ENCODE measurements around the gene CCDC102A. TPM values are rescaled to one million over a fixed set of nuclear protein-coding genes. Genes with fewer than 3 reads are reported as not detected.

CCDC102A gene
- polyA plus RNA-seq, 1 donor from 2014 or later, result 15.1 TPM

DNA sequence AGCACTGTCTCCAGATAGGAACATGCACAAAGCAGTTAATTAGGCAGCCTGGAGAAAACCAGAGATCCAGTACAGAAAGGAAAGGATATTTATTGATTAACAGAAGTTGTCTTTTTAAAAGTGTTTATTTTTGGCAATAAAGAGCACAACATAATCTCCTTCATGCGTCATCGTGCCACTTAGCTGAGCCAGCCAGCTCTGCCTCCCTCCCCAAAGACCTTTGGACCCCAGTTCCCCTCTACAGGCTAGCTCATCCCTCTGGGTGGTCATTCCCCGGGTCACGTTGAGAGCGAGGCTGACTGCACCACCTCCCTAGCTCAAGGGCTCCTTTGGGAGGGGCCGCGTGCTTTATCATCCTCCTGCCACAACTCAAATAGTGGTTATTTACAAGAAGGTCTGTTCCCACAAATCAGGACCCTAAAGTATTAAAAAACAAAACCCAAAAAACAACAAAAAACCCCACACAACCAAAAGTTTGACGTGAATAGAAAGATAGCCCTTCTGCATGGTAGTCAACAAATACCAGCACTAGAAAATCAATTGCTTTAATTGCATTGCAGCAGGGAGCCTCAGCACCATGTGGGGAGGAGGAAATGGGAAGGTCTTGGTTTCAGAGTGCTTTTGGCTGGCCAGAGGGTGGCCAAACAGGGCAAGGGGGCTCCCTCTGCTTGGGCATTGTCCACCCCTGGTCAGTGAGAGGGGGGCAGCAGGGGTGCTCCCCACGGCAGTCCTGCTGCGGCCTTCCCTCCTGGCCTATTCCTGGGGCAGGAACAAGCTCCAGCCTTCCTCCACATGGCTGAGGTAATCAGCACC lies 64.3 kb downstream of the CCDC102A start:
- Mint-ChIP-seq H3K4me1 (peaks cover 2 to 12% (median 3%) of the 10 kb centered on the region in 3 donors), H3K27ac (no peak overlapping the region), H3K9me3 (no peaks in the 10 kb centered on the region), H3K27me3 (no peaks in the 10 kb centered on the region), H3K36me3 (no peaks in the 10 kb centered on the region), H3K4me3 (no peak overlapping the region)

DNA sequence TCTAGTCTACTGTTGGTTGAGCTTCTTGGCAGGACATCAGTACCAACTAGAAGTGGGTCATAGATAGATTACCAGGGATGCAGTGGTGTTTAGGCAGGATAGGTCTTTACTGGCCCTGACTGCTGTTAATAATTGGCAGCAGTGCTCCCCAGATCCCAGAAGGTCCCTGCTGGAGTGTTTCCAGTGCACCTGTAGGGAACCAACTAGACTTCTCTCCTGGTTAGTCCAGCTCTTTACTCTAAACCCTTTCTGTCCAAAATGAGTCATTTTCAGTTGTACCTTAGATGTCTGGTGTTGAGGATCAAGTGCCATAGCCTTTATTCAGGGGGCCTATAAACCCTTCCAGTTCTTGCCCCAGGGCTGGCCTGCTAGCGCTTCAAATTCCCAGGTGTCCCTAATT lies 65.2 kb downstream of the CCDC102A start:
- Mint-ChIP-seq H3K4me3 (no peak overlapping the region), H3K4me1 (peaks cover 2 to 9% (median 2%) of the 10 kb centered on the region in 3 donors), H3K9me3 (no peaks in the 10 kb centered on the region), H3K27ac (no peak overlapping the region), H3K36me3 (peaks cover under 1% of the 10 kb centered on the region), H3K27me3 (no peaks in the 10 kb centered on the region)

DNA sequence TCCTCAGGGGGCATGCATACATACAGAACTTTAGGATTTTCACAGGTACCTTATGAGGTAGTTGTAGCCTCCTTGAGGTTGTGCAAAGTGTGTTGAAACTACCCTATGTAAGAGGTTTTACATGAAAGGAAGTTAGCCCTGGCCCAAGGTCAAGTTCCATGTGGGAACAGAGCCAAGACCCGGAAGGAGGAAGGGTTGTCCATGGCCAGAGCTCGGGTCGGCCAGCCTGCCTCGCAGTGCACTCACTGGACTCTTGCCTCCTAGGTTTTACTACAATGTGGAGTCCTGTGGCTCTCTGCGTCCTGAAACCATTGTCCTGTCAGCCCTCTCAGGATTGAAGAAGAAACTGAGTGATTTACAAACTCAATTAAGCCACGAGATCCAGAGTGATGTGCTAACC lies 65.7 kb downstream of the CCDC102A start:
- Mint-ChIP-seq H3K9me3 (no peaks in the 10 kb centered on the region), H3K27ac (no peak overlapping the region), H3K4me3 (no peak overlapping the region), H3K36me3 (peaks cover 2% of the 10 kb centered on the region), H3K27me3 (no peaks in the 10 kb centered on the region), H3K4me1 (peaks cover 0 to 6% (median 2%) of the 10 kb centered on the region in 3 donors)

DNA sequence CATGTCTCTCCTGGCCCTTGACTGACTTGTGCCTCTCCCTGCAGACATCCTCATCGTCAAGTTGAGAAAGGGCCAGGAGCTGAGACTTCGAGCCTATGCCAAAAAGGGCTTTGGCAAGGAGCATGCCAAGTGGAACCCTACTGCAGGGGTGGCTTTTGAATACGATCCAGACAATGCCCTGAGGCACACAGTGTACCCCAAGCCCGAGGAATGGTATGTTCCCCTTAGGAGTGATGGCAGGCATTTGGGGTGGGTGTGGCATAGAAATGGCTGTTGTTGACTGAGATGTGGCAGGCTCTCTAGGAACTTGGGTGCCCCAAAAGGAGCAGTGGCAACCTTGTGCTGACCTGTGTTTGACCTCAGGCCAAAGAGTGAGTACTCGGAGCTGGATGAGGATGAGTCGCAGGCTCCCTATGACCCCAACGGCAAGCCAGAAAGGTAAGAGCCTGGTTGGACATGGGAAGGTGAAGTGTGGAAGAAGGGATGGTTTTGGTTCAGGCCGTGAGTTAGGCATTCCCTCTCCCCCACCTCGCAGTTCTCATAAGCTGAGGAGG lies 66.4 kb downstream of the CCDC102A start:
- Mint-ChIP-seq H3K9me3 (no peaks in the 10 kb centered on the region), H3K27me3 (no peaks in the 10 kb centered on the region), H3K36me3 (peaks cover 2% of the 10 kb centered on the region), H3K4me1 (peaks cover 0 to 10% (median 4%) of the 10 kb centered on the region in 3 donors), H3K4me3 (no peak overlapping the region), H3K27ac (no peak overlapping the region)

DNA sequence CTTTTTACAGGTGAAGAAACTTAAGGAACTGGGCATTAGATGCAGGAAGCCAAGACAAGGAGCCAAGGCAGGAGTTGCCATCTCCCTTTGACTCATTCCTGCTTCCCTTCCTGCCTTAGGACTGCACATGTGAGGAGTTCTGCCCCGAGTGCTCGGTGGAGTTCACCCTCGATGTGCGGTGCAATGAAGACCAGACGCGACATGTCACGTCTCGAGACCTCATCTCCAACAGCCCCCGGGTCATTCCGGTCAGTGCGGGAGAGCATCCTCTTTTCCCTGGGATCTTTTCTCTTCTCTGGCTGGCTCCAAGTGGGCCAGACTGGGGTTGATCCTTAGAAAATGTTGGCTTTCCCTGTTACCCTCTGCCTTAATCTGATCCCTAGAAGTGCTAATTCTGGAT lies 67.3 kb downstream of the CCDC102A start:
- no peak overlapping the region for H3K27ac Mint-ChIP-seq
- H3K4me3 Mint-ChIP-seq, result no peak overlapping the region
- peaks cover 2 to 11% (median 9%) of the 10 kb centered on the region in 3 donors for H3K4me1 Mint-ChIP-seq
- H3K9me3 Mint-ChIP-seq, result no peaks in the 10 kb centered on the region
- H3K27me3 Mint-ChIP-seq, result no peaks in the 10 kb centered on the region
- peaks cover 3% of the 10 kb centered on the region for H3K36me3 Mint-ChIP-seq

DNA sequence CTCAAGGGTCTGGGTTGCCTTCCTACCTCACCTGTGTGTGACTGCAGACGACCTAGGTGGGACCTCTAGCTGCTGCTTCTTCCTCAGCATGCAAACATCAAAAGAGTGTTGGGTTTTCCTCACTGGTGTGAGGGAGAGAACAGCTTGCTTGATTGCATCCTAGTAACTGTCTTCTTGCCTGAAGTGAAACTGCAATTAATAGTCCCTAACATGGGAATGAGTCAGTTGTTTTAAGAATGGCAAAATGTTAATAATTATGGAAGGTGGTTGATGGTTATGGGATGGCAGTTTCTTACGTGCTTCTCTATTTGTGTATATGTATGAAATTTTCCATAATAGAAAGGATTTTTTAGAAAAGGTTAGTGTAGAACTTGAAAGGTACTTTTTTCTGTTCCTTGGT lies 68.0 kb downstream of the CCDC102A start:
- Mint-ChIP-seq H3K27me3 (no peaks in the 10 kb centered on the region), H3K36me3 (peaks cover 3% of the 10 kb centered on the region), H3K4me3 (no peak overlapping the region), H3K27ac (peak overlapping the region in 1 of 3 donors; percentile 5), H3K9me3 (no peaks in the 10 kb centered on the region), H3K4me1 (peaks cover 4 to 16% (median 13%) of the 10 kb centered on the region in 3 donors)

DNA sequence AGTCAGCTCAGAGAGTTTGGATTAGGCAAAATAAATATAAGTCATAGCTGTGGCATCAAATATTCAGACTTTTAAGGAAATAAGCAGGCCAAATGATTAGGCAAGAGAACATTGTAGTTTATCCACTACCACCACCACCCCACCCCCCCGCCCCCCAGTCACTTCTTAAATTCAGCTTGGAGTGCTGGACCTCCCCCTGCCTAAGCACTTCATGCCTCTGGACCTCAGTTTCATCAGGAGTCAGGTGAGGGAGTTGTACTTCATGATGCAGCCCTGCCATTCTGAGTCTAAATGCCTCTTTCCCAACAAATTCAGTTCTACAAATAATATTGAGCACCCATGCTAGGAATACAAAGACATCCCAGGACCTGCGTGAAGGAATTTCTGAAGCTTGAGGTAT lies 71.8 kb downstream of the CCDC102A start:
- Mint-ChIP-seq H3K4me1 (peaks cover 9 to 20% (median 17%) of the 10 kb centered on the region in 3 donors), H3K27me3 (no peaks in the 10 kb centered on the region), H3K9me3 (peaks cover 0 to 2% (median 0%) of the 10 kb centered on the region in 3 donors), H3K27ac (peak overlapping the region in 2 of 3 donors; percentile 6 to 22), H3K4me3 (peak overlapping the region in 3 of 4 donors; percentile 28 to 100 (median 83)), H3K36me3 (peaks cover 5% of the 10 kb centered on the region)

DNA sequence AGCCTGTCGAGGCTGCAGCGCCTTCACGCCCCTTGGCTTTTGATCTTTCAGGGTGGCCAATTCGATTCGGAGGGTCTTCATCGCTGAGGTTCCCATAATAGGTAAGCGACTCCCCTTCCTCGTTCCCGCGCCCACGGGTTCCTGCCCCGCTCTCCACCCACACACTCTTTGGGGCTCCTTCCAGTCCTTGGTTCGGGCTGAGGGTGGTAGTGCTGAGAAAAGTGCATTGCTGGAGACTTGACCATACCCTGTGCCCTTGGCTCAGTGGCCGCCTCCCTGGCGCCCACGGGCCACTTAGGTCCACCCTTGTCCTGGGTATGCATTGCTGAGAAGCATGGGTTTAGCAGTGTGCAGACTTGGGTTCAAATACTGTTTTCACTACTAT lies 73.4 kb downstream of the CCDC102A start:
- H3K4me3 Mint-ChIP-seq, result peak overlapping the region; percentile 83 to 100 (median 100)
- peaks cover 9 to 20% (median 17%) of the 10 kb centered on the region in 3 donors for H3K4me1 Mint-ChIP-seq
- peaks cover 5% of the 10 kb centered on the region for H3K36me3 Mint-ChIP-seq
- H3K9me3 Mint-ChIP-seq, result peaks cover 0 to 2% (median 0%) of the 10 kb centered on the region in 3 donors
- H3K27ac Mint-ChIP-seq, result peak overlapping the region; percentile 48 to 99 (median 97)
- no peaks in the 10 kb centered on the region for H3K27me3 Mint-ChIP-seq

DNA sequence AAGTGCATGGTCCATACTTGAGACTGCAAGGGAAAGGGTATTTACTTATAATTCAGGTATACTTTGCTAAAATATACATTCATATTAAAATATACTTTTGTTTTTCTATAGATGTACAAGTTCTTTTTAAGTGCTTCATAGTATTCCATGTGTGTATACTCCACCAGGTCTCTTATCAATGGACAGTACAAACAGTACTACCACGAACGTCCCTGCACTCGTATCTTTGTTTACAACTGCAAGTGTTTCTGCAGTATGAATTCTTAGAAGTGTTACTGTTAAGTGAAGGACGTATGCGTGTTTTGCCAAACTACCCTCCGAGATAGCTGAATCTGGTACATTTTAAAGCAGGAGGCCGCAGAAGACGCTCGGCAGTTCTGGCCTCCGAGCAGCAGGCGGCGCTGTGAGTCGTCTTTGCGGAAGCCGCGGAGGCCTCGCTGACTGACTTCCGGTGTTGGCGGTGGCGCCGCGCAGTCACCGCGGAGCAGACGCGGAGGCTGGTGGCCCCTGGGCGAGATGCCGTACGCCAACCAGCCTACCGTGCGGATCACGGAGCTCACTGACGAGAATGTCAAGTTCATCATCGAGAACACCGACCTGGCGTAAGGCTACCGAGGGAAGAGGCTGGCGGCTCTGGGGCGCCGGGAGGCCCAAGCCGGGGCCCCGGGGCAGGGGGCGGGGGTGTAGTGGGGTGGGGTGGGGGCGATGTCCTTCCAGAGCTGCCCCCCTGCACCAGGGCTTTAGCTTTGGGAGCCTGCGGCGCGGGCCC lies 74.0 kb downstream of the CCDC102A start, which contains the start of gene POLR2C:
Gene POLR2C (plus strand): TSS at position 471 of the 769 bp plus-strand sequence. CDS start 46 bp downstream, at position 517.
- H3K27ac Mint-ChIP-seq, result peak within 1 kb of the TSS; percentile 79 to 99 (median 97)
- peaks cover 5% of the 10 kb centered on the region for H3K36me3 Mint-ChIP-seq
- peaks cover 0 to 2% (median 0%) of the 10 kb centered on the region in 3 donors for H3K9me3 Mint-ChIP-seq
- H3K27me3 Mint-ChIP-seq, result no peaks in the 10 kb centered on the region
- H3K4me1 Mint-ChIP-seq, result peaks cover 9 to 20% (median 17%) of the 10 kb centered on the region in 3 donors
- peak within 1 kb of the TSS; percentile 87 to 100 (median 100) for H3K4me3 Mint-ChIP-seq

Other genes starting within 250 kb of the CCDC102A start
- 0.20 TPM for gene CCL22, start 177.8 kb downstream of the CCDC102A start, polyA plus RNA-seq
- gene CX3CL1, start 164.1 kb downstream of the CCDC102A start, polyA plus RNA-seq, result not detected
- not detected for gene CCL17, start 131.8 kb downstream of the CCDC102A start, polyA plus RNA-seq
- gene CIAPIN1, start 89.2 kb downstream of the CCDC102A start, polyA plus RNA-seq, result 41.2 TPM
- gene COQ9, start 89.1 kb downstream of the CCDC102A start, polyA plus RNA-seq, result 25.6 TPM
- gene POLR2C, start 73.9 kb downstream of the CCDC102A start, polyA plus RNA-seq, result 28.3 TPM
- 0.46 TPM for gene DOK4, start 50.1 kb downstream of the CCDC102A start, polyA plus RNA-seq
- 33.5 TPM for gene ADGRG5, start 6.1 kb upstream of the CCDC102A start, polyA plus RNA-seq
- 10.3 TPM for gene ADGRG1, start 92.1 kb upstream of the CCDC102A start, polyA plus RNA-seq
- not detected for gene ADGRG3, start 131.7 kb upstream of the CCDC102A start, polyA plus RNA-seq
- gene DRC7, start 158.2 kb upstream of the CCDC102A start, polyA plus RNA-seq, result not detected
- 16.6 TPM for gene KATNB1, start 199.2 kb upstream of the CCDC102A start, polyA plus RNA-seq